H1 (cell line): Measurements from ENCODE around the gene TUT1. TPM values are rescaled to one million over a fixed set of nuclear protein-coding genes. Genes with fewer than 3 reads are reported as not detected.

Experiments
- BACH1 ChIP-seq: IDR thresholded peaks from 2 replicates; pipeline ENCODE4 v1.6.1; 2012; ENCODE audit warnings: low read length, improper control_type of control experiment
- BRCA1 ChIP-seq: IDR thresholded peaks from 2 replicates; pipeline ENCODE4 v1.6.1; 2012; ENCODE audit warnings: low read depth, low read length, improper control_type of control experiment
- CBX5 ChIP-seq: fragments of 300-800, 300-1000 bp; sonication (generic); IDR thresholded peaks from 2 replicates; pipeline ENCODE4 v1.7.1; 2016; ENCODE audit warnings: antibody characterized with exemption, low read length, low read depth
- CBX8 ChIP-seq: fragments of 300-800, 300-1000 bp; sonication (generic); IDR thresholded peaks from 2 replicates; pipeline ENCODE4 v1.7.1; 2016; ENCODE audit warnings: low read depth, low read length, borderline replicate concordance
- CEBPB ChIP-seq: IDR thresholded peaks from 2 replicates; pipeline ENCODE4 v1.6.1; 2012; ENCODE audit warnings: low read depth, low read length
- CHD1 ChIP-seq: IDR thresholded peaks from 2 replicates; pipeline ENCODE4 v1.6.1; 2012; ENCODE audit warnings: low read depth, low read length, improper control_type of control experiment
- CHD2 ChIP-seq: IDR thresholded peaks from 2 replicates; pipeline ENCODE4 v1.6.1; 2012; ENCODE audit warnings: low read length, improper control_type of control experiment
- CTCF ChIP-seq, 3 experiments: IDR thresholded peaks; 1 replicate in 2 of 3; 2 replicates in 1 of 3; pipeline versions ENCODE4 v1.5.1 to v1.6.1; 2011; ENCODE audit warnings: low read length in 3 of 3, mild to moderate bottlenecking in 3 of 3, inconsistent platforms in 2 of 3, low read depth in 1 of 3, moderate library complexity in 1 of 3; ENCODE audit not compliant: insufficient read depth in 1 of 3; ENCODE audit errors: control extremely low read depth in 1 of 3
- E2F6 ChIP-seq: IDR thresholded peaks from 2 replicates; pipeline ENCODE4 v1.6.1; 2012; ENCODE audit warnings: inconsistent platforms
- EGR1 ChIP-seq: IDR thresholded peaks from 2 replicates; pipeline ENCODE4 v1.6.1; 2011; ENCODE audit warnings: low read depth, low read length, borderline replicate concordance
- GTF2F1 ChIP-seq: IDR thresholded peaks from 2 replicates; pipeline ENCODE4 v1.6.1; 2012; ENCODE audit warnings: low read depth, low read length, improper control_type of control experiment, borderline replicate concordance
- HDAC2 ChIP-seq, 2 experiments: fragments of 300-600 bp in 1 of 2; sonication (generic) in 1 of 2; IDR thresholded peaks; 2 replicates each; pipeline ENCODE4 v1.6.1; 2011 to 2012; ENCODE audit warnings: low read depth in 2 of 2, low read length in 2 of 2, mild to moderate bottlenecking in 2 of 2, moderate library complexity in 2 of 2, borderline replicate concordance in 1 of 2, inconsistent platforms in 1 of 2
- HDAC6 ChIP-seq: IDR thresholded peaks from one replicate; pipeline ENCODE4 v1.7.1; 2012; ENCODE audit warnings: low read depth, mild to moderate bottlenecking, inconsistent platforms, low read length, moderate library complexity
- MAX ChIP-seq: IDR thresholded peaks from 2 replicates; pipeline ENCODE4 v1.6.1; 2012; ENCODE audit warnings: inconsistent platforms
- PHF8 ChIP-seq: fragments of 200-600 bp; sonication (generic); conservative IDR thresholded peaks from 2 replicates; pipeline ENCODE4 v1.7.1; 2012; ENCODE audit warnings: low read depth, mild to moderate bottlenecking, inconsistent platforms, low read length, moderate library complexity
- POLR2A ChIP-seq, 2 experiments: IDR thresholded peaks; 1 replicate in 1 of 2; 2 replicates in 1 of 2; pipeline ENCODE4 v1.6.1; 2011; ENCODE audit warnings: low read depth in 2 of 2, low read length in 2 of 2, mild to moderate bottlenecking in 2 of 2; ENCODE audit errors: control extremely low read depth in 1 of 2
- SP4 ChIP-seq: IDR thresholded peaks from 2 replicates; pipeline ENCODE4 v1.6.1; 2012; ENCODE audit warnings: low read length, inconsistent platforms
- TBP ChIP-seq: IDR thresholded peaks from 2 replicates; pipeline ENCODE4 v1.6.1; 2011; ENCODE audit warnings: low read depth, low read length, improper control_type of control experiment
- USF2 ChIP-seq: IDR thresholded peaks from 2 replicates; pipeline ENCODE4 v1.6.1; 2011; ENCODE audit warnings: low read length, improper control_type of control experiment
- polyA plus RNA-seq, 7 experiments: library from polyadenylated mRNA; depleted of rRNA in 3 of 7; stranded (reverse) in 5 of 7; unstranded in 2 of 7; fragments of >200 nt in 5 of 7; fragments of 200-250 nt in 2 of 7; gene quantifications; 1 replicate in 5 of 7; 2 replicates in 1 of 7; 4 replicates in 1 of 7; pipeline versions ENCODE4 v1.2.1 to v1.2.3, GENCODE V29; 2011 to 2013; ENCODE audit warnings: missing spikeins in 2 of 7, mixed read lengths in 2 of 7
- total RNA-seq: library from RNA; stranded (reverse); fragmentation: NEBNext Ultra II Directional; extraction: Animal tissue kit (Norgen Biotek cat#: 25700); gene quantifications from 2 replicates; pipeline ENCODE4 v1.2.1, GENCODE V29; 2021

Gene TUT1
- total and polyA plus RNA-seq, 2 of the 8 experiments (the other 6 are each of a cell fraction or from before 2014, with no cell fraction given): 17.8 to 24.6 TPM

GRCh38 chr11:62573592-62574362, 17.5 kb downstream of the TUT1 start, which contains the start of gene EEF1G (continued):
- TF ChIP-seq TBP (peak; percentile 95), SP4 (peak; percentile 63; the same call in 1 of the 2 replicates), CHD2 (peak; percentile 79), EGR1 (no peak), CTCF (IDR thresholded peaks at IDR 0.05; ENCODE audit: control extremely low read depth in 1 of 3, insufficient read depth in 1 of 3, low read depth in 1 of 3, low read length in 3 of 3) (no peak), CHD1 (no peak), BACH1 (peak; percentile 26; the same call in 1 of the 2 replicates), PHF8 (peak; percentile 16), MAX (no peak; the same call in 1 of the 2 replicates), CEBPB (no peak), GTF2F1 (0 out of 2 replicates have a peak, but pooled peaks have one; percentile 47), CBX5 (no peak), HDAC2 (IDR thresholded peaks at IDR 0.05; ENCODE audit: borderline replicate concordance in 1 of 2, low read depth in 2 of 2, low read length in 2 of 2) (peak in 1 of 2 experiments; percentile 64; a peak in 1 of 4 replicates), USF2 (no peak), POLR2A (IDR thresholded peaks at IDR 0.05; ENCODE audit: control extremely low read depth in 1 of 2, low read depth in 2 of 2, low read length in 2 of 2) (peak; percentile 64 to 86), CBX8 (no peak), E2F6 (no peak), HDAC6 (no peak), BRCA1 (peak; percentile 61)
